Measurements from ENCODE around the gene RIN1. TPM values are rescaled to one million over a fixed set of nuclear protein-coding genes. Genes with fewer than 3 reads are reported as not detected.
"Not testable (repeated sequence)": the region's sequence is repeated elsewhere in the genome, so short reads cannot be mapped to it uniquely, and the experiment has no call there.

The RIN1 gene
- 10 to 100 TPM; 22.3 to 37.2 (median 27.6) TPM for total RNA-seq

GRCh38 chr11:66336234-66337102 is at the start of gene RIN1:
TSS of gene RIN1 (minus strand) at chr11:66336434. CDS start at chr11:66336402, 32 bp downstream.
- no peaks in the 10 kb centered on the region for H3K27me3 ChIP-seq
- intact Hi-C loops (cut with DNase I), result no loop called here
- peaks cover 45 to 71% (median 52%) of the 10 kb centered on the region in 3 donors for H3K4me1 ChIP-seq
- H3K36me3 ChIP-seq, result peaks cover 11 to 69% (median 41%) of the 10 kb centered on the region in 3 donors
- peak within 1 kb of the TSS; percentile 86 to 94 (median 88) for H3K27ac ChIP-seq
- H3K4me3 ChIP-seq, result peak within 1 kb of the TSS; percentile 58 to 75 (median 64)
- H3K9me3 ChIP-seq, result no peaks in the 10 kb centered on the region
- 2 to 12% methylated on average over 3 to 9 of the region's 22 CpGs for WGBS, 2 donors
- DNase-seq, result no peak
- TF ChIP-seq POLR2A (IDR thresholded peaks at IDR 0.05) (peak in 1 of 4 donors; percentile 50), CTCF (IDR thresholded peaks at IDR 0.05) (peak in 3 of 6 experiments; percentile 8 to 31 (median 17))

- H3K27me3 ChIP-seq, result peaks cover 0 to 18% (median 0%) of the 10 kb centered on the region in 4 donors
- H3K27ac ChIP-seq; intact Hi-C loops (cut with DNase I); DNase-seq; H3K36me3 ChIP-seq; H3K9me3 ChIP-seq; H3K4me3 ChIP-seq: not testable (repeated sequence)
- 51 to 94% methylated on average over 2 to 12 of the region's 13 CpGs for WGBS, 2 donors
- peaks cover 0 to 15% (median 8%) of the 10 kb centered on the region in 3 donors for H3K4me1 ChIP-seq
Measured at GRCh38 chr11:66384316-66384715, 48.1 kb upstream of the RIN1 start.

- H3K9me3 ChIP-seq; DNase-seq; H3K27ac ChIP-seq; H3K4me3 ChIP-seq; H3K4me1 ChIP-seq; H3K36me3 ChIP-seq; intact Hi-C loops (cut with DNase I): not testable (repeated sequence)
- peaks cover 0 to 33% (median 0%) of the 10 kb centered on the region in 4 donors for H3K27me3 ChIP-seq
- 10 to 14% methylated on average over 7 of the region's 7 CpGs for WGBS, 2 donors
Measured at GRCh38 chr11:66380264-66380663, 44.0 kb upstream of the RIN1 start.

GRCh38 chr11:66373690-66374287 is 37.6 kb upstream of the RIN1 start:
- H3K36me3 ChIP-seq; DNase-seq; intact Hi-C loops (cut with DNase I); H3K4me3 ChIP-seq; H3K9me3 ChIP-seq; H3K27ac ChIP-seq: not testable (repeated sequence)
- H3K27me3 ChIP-seq, result peaks cover 0 to 36% (median 0%) of the 10 kb centered on the region in 4 donors
- 69 to 70% methylated on average over 4 to 7 of the region's 9 CpGs for WGBS, 2 donors
- H3K4me1 ChIP-seq, result peaks cover 4 to 42% (median 9%) of the 10 kb centered on the region in 3 donors

GRCh38 chr11:66373265-66373664 is 37.0 kb upstream of the RIN1 start:
- TF ChIP-seq POLR2A (IDR thresholded peaks at IDR 0.05), result no peak
- no peak for TF ChIP-seq CTCF (IDR thresholded peaks at IDR 0.05)
- Histone ChIP-seq H3K27ac (no peak overlapping the region), H3K9me3 (no peaks in the 10 kb centered on the region), H3K27me3 (peaks cover 0 to 36% (median 0%) of the 10 kb centered on the region in 4 donors), H3K4me1 (peaks cover 4 to 42% (median 9%) of the 10 kb centered on the region in 3 donors), H3K36me3 (peaks cover 0 to 9% (median 0%) of the 10 kb centered on the region in 3 donors), H3K4me3 (no peak overlapping the region)
- WGBS, 2 donors, result 40 to 48% methylated on average over 5 of the region's 5 CpGs
- intact Hi-C loops (cut with DNase I), result no loop called here
- DNase-seq, result no peak

GRCh38 chr11:66371627-66372415 is 35.6 kb upstream of the RIN1 start, which contains the start of gene SLC29A2:
TSS of gene SLC29A2 (minus strand) at chr11:66371760. CDS start at chr11:66371591, 169 bp downstream.
- intact Hi-C loops (cut with DNase I), result no loop called here
- H3K4me1 ChIP-seq, result peaks cover 4 to 42% (median 9%) of the 10 kb centered on the region in 3 donors
- no peak for DNase-seq
- peak within 1 kb of the TSS; percentile 81 to 83 (median 82) for H3K27ac ChIP-seq
- H3K4me3 ChIP-seq, result peak within 1 kb of the TSS; percentile 77 to 88 (median 82)
- peaks cover 0 to 9% (median 0%) of the 10 kb centered on the region in 3 donors for H3K36me3 ChIP-seq
- H3K27me3 ChIP-seq, result peaks cover 0 to 27% (median 0%) of the 10 kb centered on the region in 4 donors
- H3K9me3 ChIP-seq, result no peaks in the 10 kb centered on the region
- 0 to 1% methylated on average over 7 to 9 of the region's 72 CpGs for WGBS, 2 donors
- TF ChIP-seq POLR2A (IDR thresholded peaks at IDR 0.05) (no peak), CTCF (IDR thresholded peaks at IDR 0.05) (no peak)
